A549 (cell line): ENCODE data around the gene PAN2. TPM values are rescaled to one million over a fixed set of nuclear protein-coding genes. Genes with fewer than 3 reads are reported as not detected.
"Not testable (repeated sequence)": the region's sequence is repeated elsewhere in the genome, so short reads cannot be mapped to it uniquely, and the experiment has no call there.

Source experiments
- ATAC-seq, 2 experiments: fragments of 200-7000 bp in 1 of 2; fragments of >200 bp in 1 of 2; cut with Nextera tagmentation in 1 of 2; cut with Tn5 transposase in 1 of 2; 3 replicates each; pipeline versions ENCODE4 v1.8.0 to v1.9.1; 2018 to 2020; ENCODE audit warnings: mild to moderate bottlenecking in 1 of 2, moderate library complexity in 1 of 2
- CTCF ChIA-PET: fragments of 300-600 bp; sonication (Branson Sonifier 250); formaldehyde crosslinking; extraction: SDS; loops from one replicate; lab custom pipeline; 2021; ENCODE audit warnings: antibody characterized with exemption, inconsistent platforms; lab: Yijun Ruan, JAX
- POLR2A ChIA-PET: fragments of 350-600 bp; formaldehyde crosslinking; extraction: SDS; loops from one replicate; lab custom pipeline; 2021; ENCODE audit warnings: antibody characterized with exemption, inconsistent platforms; lab: Yijun Ruan, JAX
- DNase-seq, 2 experiments: peaks; one replicate each; pipeline versions ENCODE4 v3.0.0 to v3.0.0-alpha.2; 2011 to 2016; ENCODE audit warnings: low read depth in 1 of 2, low spot score in 1 of 2
- FAIRE-seq: peaks from 2 replicates; lab custom pipeline; 2011; peaks lifted over from hg19 to GRCh38; lab: Jason Lieb, UNC
- H3K27ac ChIP-seq, 2 experiments: fragments of >200 bp; sonication (Bioruptor Twin); formaldehyde crosslinking; 3 replicates each; pipeline ENCODE4 v1.5.1; 2016 to 2017
- H3K4me1 ChIP-seq: fragments of >200 bp; sonication (Bioruptor Twin); formaldehyde crosslinking; 3 replicates; pipeline ENCODE4 v1.6.1; 2016
- H3K4me2 ChIP-seq: fragments of >200 bp; sonication (Bioruptor Twin); formaldehyde crosslinking; 3 replicates; pipeline ENCODE4 v1.6.1; 2016
- H3K4me3 ChIP-seq: fragments of >200 bp; sonication (Bioruptor Twin); formaldehyde crosslinking; 3 replicates; pipeline ENCODE4 v1.5.1; 2016
- H3K9me3 ChIP-seq: fragments of >200 bp; sonication (Bioruptor Twin); formaldehyde crosslinking; 3 replicates; pipeline ENCODE4 v1.6.1; 2016
- BHLHE40 ChIP-seq: IDR thresholded peaks from 2 replicates; pipeline ENCODE4 v1.6.1; 2012; ENCODE audit warnings: low read depth, low read length, inconsistent platforms
- CBX2 ChIP-seq: fragments of 200-600 bp; sonication (generic); IDR thresholded peaks from 2 replicates; pipeline ENCODE4 v1.6.1; 2016; ENCODE audit warnings: low read depth, mild to moderate bottlenecking, borderline replicate concordance
- CBX8 ChIP-seq: fragments of 200-600 bp; sonication (generic); IDR thresholded peaks from 2 replicates; pipeline ENCODE4 v1.6.1; 2016
- CHD2 ChIP-seq: fragments of 150-350 bp; IDR thresholded peaks from 2 replicates; pipeline ENCODE4 v1.6.1; 2014; ENCODE audit warnings: low read length; ENCODE audit not compliant: partially characterized antibody
- CHD4 ChIP-seq: fragments of 200-600 bp; sonication (generic); IDR thresholded peaks from 2 replicates; pipeline ENCODE4 v1.6.1; 2016; ENCODE audit warnings: antibody characterized with exemption, mild to moderate bottlenecking, borderline replicate concordance
- EHMT2 ChIP-seq: fragments of 200-600 bp; sonication (generic); IDR thresholded peaks from 2 replicates; pipeline ENCODE4 v1.6.1; 2016; ENCODE audit warnings: antibody characterized with exemption, low read depth, mild to moderate bottlenecking, moderate library complexity
- FOSB ChIP-seq: fragments of 250-450 bp; sonication (Bioruptor Pico); IDR thresholded peaks from 2 replicates; pipeline ENCODE4 v1.5.0; 2020; ENCODE audit warnings: mild to moderate bottlenecking, moderate library complexity
- GATA3 ChIP-seq: IDR thresholded peaks from 2 replicates; pipeline ENCODE4 v1.6.1; 2012; ENCODE audit warnings: borderline replicate concordance
- HDAC2 ChIP-seq: fragments of 200-600 bp; sonication (generic); IDR thresholded peaks from 2 replicates; pipeline ENCODE4 v1.6.1; 2016
- HOXA7 ChIP-seq: fragments of 250-450 bp; sonication (Bioruptor Pico); IDR thresholded peaks from 2 replicates; pipeline ENCODE4 v1.5.0; 2020; ENCODE audit warnings: mild to moderate bottlenecking, moderate library complexity
- JUNB ChIP-seq: fragments of >200 bp; sonication (Bioruptor Twin); formaldehyde crosslinking; IDR thresholded peaks from 2 replicates; pipeline ENCODE4 v1.6.1; 2016
- MAFK ChIP-seq: fragments of 450-650 bp; IDR thresholded peaks from 2 replicates; pipeline ENCODE4 v1.6.1; 2014; ENCODE audit not compliant: partially characterized antibody
- MAZ ChIP-seq: fragments of 150-350 bp; IDR thresholded peaks from 2 replicates; pipeline ENCODE4 v1.6.1; 2014; ENCODE audit warnings: antibody characterized with exemption, low read depth, low read length, borderline replicate concordance
- NFE2L2 ChIP-seq: fragments of 150-350 bp; conservative IDR thresholded peaks from 2 replicates; pipeline ENCODE4 v1.6.1; 2014; ENCODE audit warnings: low read length
- PHF8 ChIP-seq: fragments of 200-600 bp; sonication (generic); IDR thresholded peaks from 2 replicates; pipeline ENCODE4 v1.6.1; 2016; ENCODE audit warnings: low read depth, mild to moderate bottlenecking, antibody characterized with exemption, moderate library complexity, borderline replicate concordance
- POLR2A ChIP-seq: IDR thresholded peaks from 2 replicates; pipeline ENCODE4 v1.6.1; 2012; ENCODE audit warnings: mild to moderate bottlenecking, low read length
- RARB ChIP-seq: fragments of 250-450 bp; sonication (Bioruptor Pico); IDR thresholded peaks from 2 replicates; pipeline ENCODE4 v1.8.0; 2021; ENCODE audit warnings: mild to moderate bottlenecking, moderate library complexity
- RFX5 ChIP-seq: fragments of 450-650 bp; IDR thresholded peaks from 2 replicates; pipeline ENCODE4 v1.7.1; 2014; ENCODE audit warnings: antibody characterized with exemption, mild to moderate bottlenecking, moderate library complexity
- ZC3H11A ChIP-seq: fragments of 450-650 bp; IDR thresholded peaks from 2 replicates; pipeline ENCODE4 v1.6.1; 2014; ENCODE audit warnings: antibody characterized with exemption, mild to moderate bottlenecking
- ZNF302 ChIP-seq: fragments of 250-450 bp; sonication (Bioruptor Pico); IDR thresholded peaks from 2 replicates; pipeline ENCODE4 v1.9.0; 2021; ENCODE audit warnings: inconsistent platforms, mild to moderate bottlenecking, moderate library complexity
- WGBS: methylation state at CpG from one replicate; pipeline ENCODE4 v1.1.6; 2017; ENCODE audit errors: missing lambda C conversion rate; 5-methylcytosine and 5-hydroxymethylcytosine counted together
- polyA plus RNA-seq, 4 experiments: library from polyadenylated mRNA; depleted of rRNA in 3 of 4; stranded (reverse); fragments of >200 nt; fragmentation: RNase III in 1 of 4; extraction: RNeasy Plus Mini Kit Qiagen cat#74134 plus additional on column Dnase treatment in 1 of 4; gene quantifications; 2 replicates in 3 of 4; 3 replicates in 1 of 4; pipeline ENCODE4 v1.2.3, GENCODE V29; 2011 to 2017
- TF ChIP-seq, protein P1 (sequence below): fragments of >200 bp; sonication (Bioruptor Twin); formaldehyde crosslinking; IDR thresholded peaks from 2 replicates; pipeline ENCODE4 v1.6.1; 2016
- TF ChIP-seq, protein P2 (sequence below): fragments of 450-650 bp; IDR thresholded peaks from 2 replicates; pipeline ENCODE4 v1.6.1; 2014; ENCODE audit warnings: antibody characterized with exemption
- TF ChIP-seq, protein P3 (sequence below): IDR thresholded peaks from 2 replicates; pipeline ENCODE4 v1.6.1; 2012; ENCODE audit warnings: low read depth, borderline replicate concordance
- TF ChIP-seq, protein P4 (sequence below): fragments of 150-350 bp; IDR thresholded peaks from 2 replicates; pipeline ENCODE4 v1.6.1; 2014; ENCODE audit warnings: low read depth, mild to moderate bottlenecking, low read length
- TF ChIP-seq, protein P5 (sequence below): fragments of >200 bp; sonication (Bioruptor Twin); formaldehyde crosslinking; IDR thresholded peaks from 3 replicates; pipeline ENCODE4 v1.5.1; 2016
- TF ChIP-seq, protein P6 (sequence below): fragments of 250-450 bp; sonication (Bioruptor Pico); IDR thresholded peaks from 2 replicates; pipeline ENCODE4 v1.5.0; 2021; ENCODE audit warnings: mild to moderate bottlenecking, moderate library complexity, borderline replicate concordance

PAN2 gene
- polyA plus RNA-seq, 2 of the 4 experiments (the other 2 are of a cell fraction): 30.0 to 66.8 TPM

DNA sequence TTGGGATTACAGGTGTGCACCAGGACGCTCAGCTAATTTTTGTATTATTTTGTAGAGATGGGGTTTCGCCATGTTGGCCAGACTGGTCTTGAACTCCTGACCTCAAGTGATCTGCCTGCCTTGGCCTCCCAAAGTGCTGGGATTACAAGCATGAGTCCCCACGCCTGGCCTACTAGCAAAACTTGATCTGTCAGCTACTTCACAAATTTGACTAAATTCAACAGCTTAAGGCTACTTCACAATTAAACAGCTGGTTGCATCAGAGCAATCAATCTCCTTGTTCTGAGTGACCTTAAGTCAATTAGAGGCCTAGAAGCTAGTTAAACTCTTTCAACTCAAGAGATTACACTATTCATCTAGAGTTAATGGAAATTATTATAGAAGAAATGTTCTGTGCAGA lies 54.9 kb downstream of the PAN2 start (continued):
- TF ChIP-seq NFE2L2 (no peak), CHD2 (no peak)
- TF ChIP-seq, protein P1, sequence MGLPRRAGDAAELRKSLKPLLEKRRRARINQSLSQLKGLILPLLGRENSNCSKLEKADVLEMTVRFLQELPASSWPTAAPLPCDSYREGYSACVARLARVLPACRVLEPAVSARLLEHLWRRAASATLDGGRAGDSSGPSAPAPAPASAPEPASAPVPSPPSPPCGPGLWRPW: no peak

DNA sequence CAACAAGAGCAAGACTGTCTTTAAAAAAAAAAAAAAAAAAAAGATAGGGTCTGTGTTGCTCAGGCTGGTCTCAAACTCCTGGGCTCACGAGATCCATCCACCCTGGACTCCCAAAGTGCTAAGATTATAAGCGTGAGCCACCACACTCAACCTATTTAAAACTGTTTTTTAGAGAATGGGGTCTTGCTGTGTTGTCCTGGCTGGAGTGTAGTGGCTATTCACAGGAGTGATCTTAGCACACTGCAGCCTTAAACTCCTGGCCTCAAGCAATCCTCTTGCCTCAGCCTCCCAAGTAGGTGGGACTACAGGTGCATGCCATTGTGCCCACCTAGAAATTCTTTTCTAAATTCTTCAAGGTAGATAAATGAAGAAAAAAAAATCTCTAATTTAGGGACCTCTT lies 59.5 kb downstream of the PAN2 start:
- FAIRE-seq (no peak), DNase-seq (no peak), ATAC-seq (no peak)
- TF ChIP-seq RFX5: no peak
- no peak for TF ChIP-seq EHMT2
- TF ChIP-seq CHD4: no peak
- no peak for TF ChIP-seq FOSB (CRISPR knock-in tag)
- TF ChIP-seq CBX8: no peak
- no peak for TF ChIP-seq ZC3H11A
- TF ChIP-seq, protein P2, sequence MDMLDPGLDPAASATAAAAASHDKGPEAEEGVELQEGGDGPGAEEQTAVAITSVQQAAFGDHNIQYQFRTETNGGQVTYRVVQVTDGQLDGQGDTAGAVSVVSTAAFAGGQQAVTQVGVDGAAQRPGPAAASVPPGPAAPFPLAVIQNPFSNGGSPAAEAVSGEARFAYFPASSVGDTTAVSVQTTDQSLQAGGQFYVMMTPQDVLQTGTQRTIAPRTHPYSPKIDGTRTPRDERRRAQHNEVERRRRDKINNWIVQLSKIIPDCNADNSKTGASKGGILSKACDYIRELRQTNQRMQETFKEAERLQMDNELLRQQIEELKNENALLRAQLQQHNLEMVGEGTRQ: no peak
- no peak for TF ChIP-seq CBX2
- no peak for TF ChIP-seq POLR2A
- TF ChIP-seq, protein P3, sequence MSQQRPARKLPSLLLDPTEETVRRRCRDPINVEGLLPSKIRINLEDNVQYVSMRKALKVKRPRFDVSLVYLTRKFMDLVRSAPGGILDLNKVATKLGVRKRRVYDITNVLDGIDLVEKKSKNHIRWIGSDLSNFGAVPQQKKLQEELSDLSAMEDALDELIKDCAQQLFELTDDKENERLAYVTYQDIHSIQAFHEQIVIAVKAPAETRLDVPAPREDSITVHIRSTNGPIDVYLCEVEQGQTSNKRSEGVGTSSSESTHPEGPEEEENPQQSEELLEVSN: no peak
- TF ChIP-seq, protein P4, sequence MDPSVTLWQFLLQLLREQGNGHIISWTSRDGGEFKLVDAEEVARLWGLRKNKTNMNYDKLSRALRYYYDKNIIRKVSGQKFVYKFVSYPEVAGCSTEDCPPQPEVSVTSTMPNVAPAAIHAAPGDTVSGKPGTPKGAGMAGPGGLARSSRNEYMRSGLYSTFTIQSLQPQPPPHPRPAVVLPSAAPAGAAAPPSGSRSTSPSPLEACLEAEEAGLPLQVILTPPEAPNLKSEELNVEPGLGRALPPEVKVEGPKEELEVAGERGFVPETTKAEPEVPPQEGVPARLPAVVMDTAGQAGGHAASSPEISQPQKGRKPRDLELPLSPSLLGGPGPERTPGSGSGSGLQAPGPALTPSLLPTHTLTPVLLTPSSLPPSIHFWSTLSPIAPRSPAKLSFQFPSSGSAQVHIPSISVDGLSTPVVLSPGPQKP: no peak
- TF ChIP-seq GATA3: no peak
- TF ChIP-seq BHLHE40: no peak
- TF ChIP-seq MAFK: no peak
- no peak for TF ChIP-seq CHD2
- no peak for TF ChIP-seq ZNF302
- no peak for TF ChIP-seq MAZ
- no peak for TF ChIP-seq JUNB
- H3K4me3 ChIP-seq: no peak overlapping the region
- no peaks in the 10 kb centered on the region for H3K9me3 ChIP-seq
- H3K27ac ChIP-seq: no peak overlapping the region
- WGBS: 100% methylated on average over 2 of the region's 2 CpGs
- no peak overlapping the region for H3K4me2 ChIP-seq
- ChIA-PET CTCF (interaction anchor here (0.9 to 9.8 kb wide), 2 partner anchors 21 to 77 kb away, joined by 4 to 146 read pairs; partner anchors contain the start of gene ANKRD52), POLR2A (interaction anchor here (0.7 kb wide), 1 partner anchor 73 kb away, joined by 6 read pairs; no protein-coding TSS in a partner anchor)
- H3K4me1 ChIP-seq: no peaks in the 10 kb centered on the region

DNA sequence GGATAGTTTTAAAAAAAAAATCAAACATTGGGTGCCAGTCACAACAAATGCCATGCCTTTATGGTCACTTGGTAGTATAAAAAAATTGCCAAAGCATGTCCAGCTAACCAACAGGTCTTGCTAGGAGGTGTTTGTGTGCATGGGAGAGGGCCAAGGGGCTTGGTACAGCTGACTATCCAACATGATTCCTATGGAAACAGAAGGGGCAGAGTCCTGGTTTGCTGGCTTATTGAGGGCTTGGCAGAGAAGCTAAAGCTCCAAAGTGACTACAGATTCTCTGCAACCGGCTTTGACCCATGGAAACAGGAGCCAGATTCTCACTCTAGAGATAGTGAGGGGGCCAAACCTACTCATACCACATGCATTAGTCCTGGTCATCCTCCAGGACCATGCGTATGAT lies 61.3 kb downstream of the PAN2 start:
- H3K4me1 ChIP-seq, ATAC-seq, H3K4me2 ChIP-seq, FAIRE-seq, H3K9me3 ChIP-seq, POLR2A ChIA-PET, H3K4me3 ChIP-seq, DNase-seq, H3K27ac ChIP-seq: not testable (repeated sequence)
- CTCF ChIA-PET: interaction anchor here (1.3 to 9.8 kb wide), 3 partner anchors 19 to 64 kb away, joined by 3 to 146 read pairs (median 3); partner anchors contain the start of gene ANKRD52
- WGBS: 91% methylated on average over 2 of the region's 2 CpGs

DNA sequence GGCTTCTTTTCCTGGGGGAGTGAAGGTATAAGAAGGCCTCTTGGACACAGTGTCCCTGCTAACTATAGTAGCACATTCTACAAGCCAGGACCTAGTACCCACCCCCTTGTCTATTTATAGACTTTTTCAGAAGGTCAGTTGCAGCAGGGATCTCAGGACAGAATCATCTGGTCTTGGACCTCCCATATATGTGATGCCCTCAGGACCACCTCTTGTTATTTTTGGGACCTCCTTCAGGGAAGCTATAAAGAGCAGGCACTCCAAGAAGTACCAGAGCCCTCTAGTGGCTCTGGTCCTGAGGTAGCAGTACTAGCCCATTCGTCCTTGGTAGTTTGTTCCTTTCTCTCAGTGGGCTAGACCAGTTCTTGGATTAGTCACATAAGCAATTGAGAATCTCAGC lies 62.8 kb downstream of the PAN2 start:
- ChIA-PET POLR2A (interaction anchor here (1.3 kb wide), 1 partner anchor 49 kb away, joined by 4 read pairs; the partner anchor contains the start of gene RNF41), CTCF (interaction anchor here (0.7 to 9.8 kb wide), 11 partner anchors 15 to 153 kb away, joined by 3 to 146 read pairs (median 4); partner anchors contain the start of genes ANKRD52, SMARCC2 and ZC3H10)
- 47% methylated on average over 1 of the region's 1 CpG for WGBS
- H3K4me3 ChIP-seq: no peak overlapping the region
- FAIRE-seq (no peak), DNase-seq (peak; percentile 48 to 50), ATAC-seq (peak; percentile 45 to 51; a peak in 4 of 6 replicates)
- no peaks in the 10 kb centered on the region for H3K9me3 ChIP-seq
- no peak overlapping the region for H3K27ac ChIP-seq
- H3K4me1 ChIP-seq: peaks cover 10% of the 10 kb centered on the region; the same call in 2 of the 3 replicates
- no peak overlapping the region for H3K4me2 ChIP-seq
- TF ChIP-seq ZNF302: 0 out of 2 replicates have a peak, but pooled peaks have one; percentile 30
- no peak for TF ChIP-seq CHD2
- TF ChIP-seq HOXA7 (CRISPR knock-in tag): no peak
- TF ChIP-seq RARB (CRISPR knock-in tag): no peak
- TF ChIP-seq, protein P5, sequence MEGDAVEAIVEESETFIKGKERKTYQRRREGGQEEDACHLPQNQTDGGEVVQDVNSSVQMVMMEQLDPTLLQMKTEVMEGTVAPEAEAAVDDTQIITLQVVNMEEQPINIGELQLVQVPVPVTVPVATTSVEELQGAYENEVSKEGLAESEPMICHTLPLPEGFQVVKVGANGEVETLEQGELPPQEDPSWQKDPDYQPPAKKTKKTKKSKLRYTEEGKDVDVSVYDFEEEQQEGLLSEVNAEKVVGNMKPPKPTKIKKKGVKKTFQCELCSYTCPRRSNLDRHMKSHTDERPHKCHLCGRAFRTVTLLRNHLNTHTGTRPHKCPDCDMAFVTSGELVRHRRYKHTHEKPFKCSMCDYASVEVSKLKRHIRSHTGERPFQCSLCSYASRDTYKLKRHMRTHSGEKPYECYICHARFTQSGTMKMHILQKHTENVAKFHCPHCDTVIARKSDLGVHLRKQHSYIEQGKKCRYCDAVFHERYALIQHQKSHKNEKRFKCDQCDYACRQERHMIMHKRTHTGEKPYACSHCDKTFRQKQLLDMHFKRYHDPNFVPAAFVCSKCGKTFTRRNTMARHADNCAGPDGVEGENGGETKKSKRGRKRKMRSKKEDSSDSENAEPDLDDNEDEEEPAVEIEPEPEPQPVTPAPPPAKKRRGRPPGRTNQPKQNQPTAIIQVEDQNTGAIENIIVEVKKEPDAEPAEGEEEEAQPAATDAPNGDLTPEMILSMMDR: peak; percentile 59
- TF ChIP-seq, protein P6, sequence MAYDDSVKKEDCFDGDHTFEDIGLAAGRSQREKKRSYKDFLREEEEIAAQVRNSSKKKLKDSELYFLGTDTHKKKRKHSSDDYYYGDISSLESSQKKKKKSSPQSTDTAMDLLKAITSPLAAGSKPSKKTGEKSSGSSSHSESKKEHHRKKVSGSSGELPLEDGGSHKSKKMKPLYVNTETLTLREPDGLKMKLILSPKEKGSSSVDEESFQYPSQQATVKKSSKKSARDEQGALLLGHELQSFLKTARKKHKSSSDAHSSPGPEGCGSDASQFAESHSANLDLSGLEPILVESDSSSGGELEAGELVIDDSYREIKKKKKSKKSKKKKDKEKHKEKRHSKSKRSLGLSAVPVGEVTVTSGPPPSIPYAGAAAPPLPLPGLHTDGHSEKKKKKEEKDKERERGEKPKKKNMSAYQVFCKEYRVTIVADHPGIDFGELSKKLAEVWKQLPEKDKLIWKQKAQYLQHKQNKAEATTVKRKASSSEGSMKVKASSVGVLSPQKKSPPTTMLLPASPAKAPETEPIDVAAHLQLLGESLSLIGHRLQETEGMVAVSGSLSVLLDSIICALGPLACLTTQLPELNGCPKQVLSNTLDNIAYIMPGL: no peak
- no peak for TF ChIP-seq PHF8
- TF ChIP-seq, protein P3: no peak
- no peak for TF ChIP-seq HDAC2
